Measurements from ENCODE around the gene BOC.

Gene BOC

DNA sequence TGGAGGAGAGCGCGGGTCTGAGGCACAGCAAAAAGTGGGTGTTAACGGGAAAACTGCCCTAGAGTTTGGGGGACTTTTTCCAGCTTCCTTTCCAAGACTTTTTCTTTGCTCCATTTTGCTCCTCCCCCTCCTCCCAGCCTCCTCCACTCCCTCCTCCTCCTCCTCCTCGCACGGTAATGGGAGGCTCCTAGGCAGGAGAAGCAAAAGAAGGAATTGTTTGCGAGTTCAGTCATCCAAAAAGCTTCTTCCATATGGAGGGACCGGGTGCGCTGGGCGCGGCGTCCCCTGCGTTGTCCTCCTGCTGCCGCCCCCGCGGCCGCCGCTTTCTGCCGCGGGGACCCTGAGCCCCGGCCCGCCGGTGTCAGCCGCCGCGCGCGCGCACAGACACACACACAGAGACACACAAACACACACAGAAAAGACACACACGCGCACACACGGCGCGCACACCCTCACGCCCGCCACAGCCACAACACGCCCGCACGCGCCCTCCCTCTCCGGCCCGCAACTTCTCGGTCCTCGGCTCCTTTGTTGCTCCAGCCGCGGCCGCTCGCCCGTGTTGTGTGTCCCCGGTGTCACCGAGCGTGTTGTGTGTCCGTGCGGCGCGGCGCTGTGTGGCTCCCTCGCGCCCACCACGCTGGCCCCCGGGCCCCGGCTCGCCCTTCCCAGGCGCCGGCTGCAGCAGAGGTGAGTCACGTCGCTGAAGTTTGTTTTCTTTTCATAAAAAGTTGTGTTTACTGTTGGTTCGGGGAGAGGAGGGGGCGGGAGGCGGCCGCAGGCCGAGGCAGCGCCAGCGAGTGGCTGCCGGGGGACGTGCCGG lies at the start of gene BOC:
Gene BOC (plus strand): TSS at position 228 of the 820 bp plus-strand sequence. CDS start 38,246 bp downstream, outside the sequence.
- TF ChIP-seq, protein P1, sequence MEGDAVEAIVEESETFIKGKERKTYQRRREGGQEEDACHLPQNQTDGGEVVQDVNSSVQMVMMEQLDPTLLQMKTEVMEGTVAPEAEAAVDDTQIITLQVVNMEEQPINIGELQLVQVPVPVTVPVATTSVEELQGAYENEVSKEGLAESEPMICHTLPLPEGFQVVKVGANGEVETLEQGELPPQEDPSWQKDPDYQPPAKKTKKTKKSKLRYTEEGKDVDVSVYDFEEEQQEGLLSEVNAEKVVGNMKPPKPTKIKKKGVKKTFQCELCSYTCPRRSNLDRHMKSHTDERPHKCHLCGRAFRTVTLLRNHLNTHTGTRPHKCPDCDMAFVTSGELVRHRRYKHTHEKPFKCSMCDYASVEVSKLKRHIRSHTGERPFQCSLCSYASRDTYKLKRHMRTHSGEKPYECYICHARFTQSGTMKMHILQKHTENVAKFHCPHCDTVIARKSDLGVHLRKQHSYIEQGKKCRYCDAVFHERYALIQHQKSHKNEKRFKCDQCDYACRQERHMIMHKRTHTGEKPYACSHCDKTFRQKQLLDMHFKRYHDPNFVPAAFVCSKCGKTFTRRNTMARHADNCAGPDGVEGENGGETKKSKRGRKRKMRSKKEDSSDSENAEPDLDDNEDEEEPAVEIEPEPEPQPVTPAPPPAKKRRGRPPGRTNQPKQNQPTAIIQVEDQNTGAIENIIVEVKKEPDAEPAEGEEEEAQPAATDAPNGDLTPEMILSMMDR (IDR thresholded peaks at IDR 0.05; ENCODE audit: low read depth, low read length) = no peak
- H3K4me3 ChIP-seq (ENCODE audit: low read depth, low read length) = peak within 1 kb of the TSS; percentile 68

DNA sequence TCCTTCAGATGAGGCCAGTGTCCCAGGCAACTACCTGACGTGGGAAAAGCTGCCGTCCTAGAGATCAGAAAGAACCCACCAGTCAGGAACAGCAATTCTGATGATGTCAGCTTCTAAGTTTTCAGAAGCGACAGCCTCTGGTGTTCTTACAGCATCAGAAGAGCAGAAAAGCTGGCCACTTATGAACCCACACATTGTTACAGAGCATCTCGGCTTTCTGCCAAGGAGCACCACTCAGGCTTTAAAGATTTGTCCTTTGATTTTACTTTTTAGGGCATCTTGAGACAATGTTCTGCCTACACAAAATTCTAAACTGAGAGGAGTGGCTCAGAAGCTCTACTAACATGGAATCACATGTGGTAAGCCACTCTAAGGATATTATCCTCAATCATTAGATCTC lies 49.7 kb upstream of the BOC start:
- TF ChIP-seq, protein P1 (IDR thresholded peaks at IDR 0.05; ENCODE audit: low read depth, low read length) = no peak

GRCh38 chr3:113163152-113163551 lies 48.2 kb upstream of the BOC start:
- TF ChIP-seq, protein P1 (IDR thresholded peaks at IDR 0.05; ENCODE audit: low read depth, low read length) = no peak
- H3K4me3 ChIP-seq (ENCODE audit: low read depth, low read length) = no peak overlapping the region

More for the DNA sequence above, 49.7 kb upstream of the BOC start:
- H3K4me3 ChIP-seq (ENCODE audit: low read depth, low read length) = no peak overlapping the region

DNA sequence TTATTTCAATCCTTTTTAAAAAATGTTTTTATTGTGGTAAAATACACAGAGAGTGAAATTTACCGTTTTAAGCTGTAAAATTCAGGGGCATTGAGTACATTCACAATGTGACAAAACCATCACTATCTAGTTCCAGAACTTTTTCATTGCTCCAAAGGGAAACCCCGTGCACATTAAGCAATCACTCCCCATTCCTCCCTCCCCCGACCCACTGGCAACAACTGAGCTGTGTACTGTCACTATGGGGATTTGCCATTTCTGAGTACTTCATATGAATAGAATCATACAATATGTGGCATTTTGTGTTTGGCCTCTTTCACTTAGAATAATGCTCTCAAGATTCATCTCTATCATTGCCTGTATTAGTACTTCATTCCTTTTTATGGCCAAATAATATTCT lies 45.5 kb upstream of the BOC start:
- TF ChIP-seq, protein P1 (IDR thresholded peaks at IDR 0.05; ENCODE audit: low read depth, low read length) = no peak
- no peak overlapping the region for H3K4me3 ChIP-seq (ENCODE audit: low read depth, low read length)

DNA sequence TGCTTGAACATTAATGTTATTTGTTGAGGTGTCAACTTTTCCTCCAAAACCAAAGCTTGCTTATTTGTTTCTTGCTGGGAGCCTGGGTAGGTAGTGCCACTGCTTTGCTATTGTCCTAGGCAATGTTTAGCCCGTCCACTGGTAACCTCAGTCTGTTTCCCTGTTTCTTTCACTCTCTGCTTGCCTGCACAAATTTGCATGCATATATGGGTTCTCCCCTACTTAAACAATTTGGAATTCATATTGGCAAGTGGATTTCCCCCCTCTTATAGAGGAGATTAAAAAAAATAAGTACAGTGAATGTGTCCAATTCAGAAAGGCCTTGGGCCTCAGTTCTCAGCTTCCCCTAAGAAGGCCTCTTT lies 45.0 kb upstream of the BOC start:
- TF ChIP-seq, protein P1 (IDR thresholded peaks at IDR 0.05; ENCODE audit: low read depth, low read length) = no peak
- H3K4me3 ChIP-seq (ENCODE audit: low read depth, low read length) = no peak overlapping the region

DNA sequence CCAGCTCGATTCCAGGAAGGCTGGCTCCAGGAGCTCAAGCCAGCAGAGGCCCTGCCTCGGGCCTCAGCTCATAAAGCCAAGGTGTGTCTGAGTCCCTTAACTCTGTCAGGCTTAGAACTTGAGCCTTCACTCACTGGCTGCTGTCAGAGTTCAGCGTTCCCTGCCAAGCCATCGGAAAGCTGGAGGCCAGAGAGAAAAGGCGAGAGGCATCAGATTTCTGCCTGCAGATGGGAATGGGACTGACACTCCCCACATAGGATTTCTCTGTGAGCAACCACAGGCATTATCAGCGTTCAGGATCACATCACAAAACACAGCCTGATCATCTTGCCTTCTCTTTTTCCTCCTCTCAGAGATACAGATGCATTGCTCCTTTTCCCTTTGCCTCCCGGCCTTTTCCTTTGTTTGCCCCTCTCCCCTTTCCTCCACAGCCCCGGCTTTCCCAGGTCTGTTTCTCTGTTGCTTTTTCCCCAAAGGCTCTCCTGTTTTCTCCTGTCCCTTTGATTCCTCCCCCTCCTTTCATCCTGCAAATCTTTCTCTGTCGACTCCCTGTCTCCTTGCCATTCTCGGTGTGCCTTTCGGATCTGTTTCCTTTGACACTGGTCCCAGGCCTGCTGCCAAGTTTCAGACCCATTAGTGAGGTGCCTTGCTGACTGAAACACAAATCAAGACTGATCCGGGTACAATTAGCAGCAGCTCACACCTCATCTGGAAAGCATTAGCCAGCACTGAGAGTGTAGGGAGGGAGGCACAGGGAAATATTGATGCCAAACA lies 44.5 kb upstream of the BOC start:
- no peak overlapping the region for H3K4me3 ChIP-seq (ENCODE audit: low read depth, low read length)
- TF ChIP-seq, protein P1 (IDR thresholded peaks at IDR 0.05; ENCODE audit: low read depth, low read length) = no peak

Measured in WI38 (cell line).